ENCODE results near the gene COL1A2. TPM values are rescaled to one million over a fixed set of nuclear protein-coding genes. Genes with fewer than 3 reads are reported as not detected.

COL1A2 gene
- total RNA-seq, 1 donor = 11,912 TPM

DNA sequence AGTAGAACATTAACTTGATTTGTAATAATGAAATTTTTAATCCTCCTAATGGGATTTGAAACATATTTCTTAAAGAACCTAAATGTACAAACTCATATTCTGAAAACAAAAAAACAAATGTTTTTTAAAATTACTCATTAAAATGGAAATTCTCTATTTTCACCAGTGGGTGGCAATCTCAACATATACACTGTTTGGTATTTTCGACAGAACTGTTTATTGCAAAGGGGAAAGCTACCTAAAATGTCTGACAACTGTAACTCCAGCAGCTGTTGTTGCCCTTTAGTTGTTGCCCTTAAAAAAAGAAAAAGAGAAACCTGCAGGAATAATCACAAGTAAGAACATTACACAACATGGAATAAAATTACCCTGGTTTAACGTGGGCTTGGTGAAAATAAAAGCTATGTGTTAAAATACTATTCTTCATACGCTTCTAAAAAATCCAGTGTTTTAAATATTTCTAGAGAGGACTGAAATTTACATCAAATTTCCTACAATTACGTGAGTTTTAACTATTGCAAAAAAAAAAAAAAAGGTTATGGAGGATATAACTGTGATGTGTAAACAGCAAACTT, 54.5 kb downstream of the COL1A2 start:
- Histone ChIP-seq H3K9me3 (ENCODE audit: low read depth, low read length) (no peaks in the 10 kb centered on the region), H2AFZ (ENCODE audit: low read length) (peak overlapping the region; percentile 62), H3K27me3 (ENCODE audit: insufficient read depth, low read length) (peaks cover 11% of the 10 kb centered on the region), H3K36me3 (ENCODE audit: insufficient read depth, low read length) (no peaks in the 10 kb centered on the region), H4K20me1 (ENCODE audit: insufficient read depth, low read length) (no peaks in the 10 kb centered on the region), H3K4me2 (ENCODE audit: insufficient read depth, low read length) (peak overlapping the region; percentile 40), H3K27ac (ENCODE audit: low read depth, low read length) (no peak overlapping the region), H3K4me1 (ENCODE audit: insufficient read depth, low read length) (no peaks in the 10 kb centered on the region), H3K79me2 (ENCODE audit: insufficient read depth, low read length) (no peaks in the 10 kb centered on the region), H3K4me3 (ENCODE audit: insufficient read depth, low read length) (no peak overlapping the region)
- DNase-seq (ENCODE audit: insufficient read length, low spot score, missing footprints) = peak; percentile 2
- TF ChIP-seq, protein P1, sequence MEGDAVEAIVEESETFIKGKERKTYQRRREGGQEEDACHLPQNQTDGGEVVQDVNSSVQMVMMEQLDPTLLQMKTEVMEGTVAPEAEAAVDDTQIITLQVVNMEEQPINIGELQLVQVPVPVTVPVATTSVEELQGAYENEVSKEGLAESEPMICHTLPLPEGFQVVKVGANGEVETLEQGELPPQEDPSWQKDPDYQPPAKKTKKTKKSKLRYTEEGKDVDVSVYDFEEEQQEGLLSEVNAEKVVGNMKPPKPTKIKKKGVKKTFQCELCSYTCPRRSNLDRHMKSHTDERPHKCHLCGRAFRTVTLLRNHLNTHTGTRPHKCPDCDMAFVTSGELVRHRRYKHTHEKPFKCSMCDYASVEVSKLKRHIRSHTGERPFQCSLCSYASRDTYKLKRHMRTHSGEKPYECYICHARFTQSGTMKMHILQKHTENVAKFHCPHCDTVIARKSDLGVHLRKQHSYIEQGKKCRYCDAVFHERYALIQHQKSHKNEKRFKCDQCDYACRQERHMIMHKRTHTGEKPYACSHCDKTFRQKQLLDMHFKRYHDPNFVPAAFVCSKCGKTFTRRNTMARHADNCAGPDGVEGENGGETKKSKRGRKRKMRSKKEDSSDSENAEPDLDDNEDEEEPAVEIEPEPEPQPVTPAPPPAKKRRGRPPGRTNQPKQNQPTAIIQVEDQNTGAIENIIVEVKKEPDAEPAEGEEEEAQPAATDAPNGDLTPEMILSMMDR (IDR thresholded peaks at IDR 0.05; ENCODE audit: extremely low read depth, low read depth, low read length) = peak; percentile 65

DNA sequence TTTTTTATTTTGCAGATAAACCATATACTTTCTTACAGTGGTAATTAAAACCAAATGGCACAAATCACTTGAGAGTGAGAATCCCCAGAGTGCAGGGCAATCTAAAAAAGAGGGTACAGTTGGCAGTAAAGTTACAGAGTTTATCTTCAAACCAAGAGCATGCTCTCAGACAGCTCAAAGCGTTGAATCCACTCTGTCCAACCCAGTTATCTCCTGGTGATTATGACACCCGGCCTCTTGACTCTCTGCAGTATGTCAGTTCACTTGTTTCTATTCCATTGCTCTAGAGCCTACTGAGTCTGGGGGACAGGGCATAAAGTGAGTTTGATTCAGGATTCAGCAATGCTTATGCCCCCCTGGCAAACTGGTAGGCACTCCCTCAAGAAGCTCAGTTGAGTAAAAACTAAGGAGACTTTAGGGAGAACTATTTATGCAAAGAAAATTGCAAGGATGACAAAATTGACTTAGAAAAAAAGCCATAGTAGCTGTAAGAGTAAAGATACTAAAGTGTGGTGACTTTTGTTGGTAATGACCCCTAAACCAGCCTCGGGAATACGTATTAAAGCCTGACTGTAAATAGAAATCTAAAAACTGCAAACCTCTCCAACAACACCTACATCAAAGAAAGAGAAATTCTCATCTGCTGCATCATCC, 55.5 kb downstream of the COL1A2 start:
- H3K27ac ChIP-seq (ENCODE audit: low read depth, low read length) = no peak overlapping the region
- H3K4me3 ChIP-seq (ENCODE audit: insufficient read depth, low read length) = no peak overlapping the region
- H3K4me1 ChIP-seq (ENCODE audit: insufficient read depth, low read length) = no peaks in the 10 kb centered on the region
- H3K4me2 ChIP-seq (ENCODE audit: insufficient read depth, low read length) = no peak overlapping the region
- TF ChIP-seq, protein P1 (IDR thresholded peaks at IDR 0.05; ENCODE audit: extremely low read depth, low read depth, low read length) = no peak
- DNase-seq (ENCODE audit: insufficient read length, low spot score, missing footprints) = no peak
- H4K20me1 ChIP-seq (ENCODE audit: insufficient read depth, low read length) = no peaks in the 10 kb centered on the region
- no peaks in the 10 kb centered on the region for H3K36me3 ChIP-seq (ENCODE audit: insufficient read depth, low read length)
- H3K27me3 ChIP-seq (ENCODE audit: insufficient read depth, low read length) = peaks cover 2% of the 10 kb centered on the region
- H3K9me3 ChIP-seq (ENCODE audit: low read depth, low read length) = no peaks in the 10 kb centered on the region
- no peaks in the 10 kb centered on the region for H3K79me2 ChIP-seq (ENCODE audit: insufficient read depth, low read length)
- no peak overlapping the region for H2AFZ ChIP-seq (ENCODE audit: low read length)

DNA sequence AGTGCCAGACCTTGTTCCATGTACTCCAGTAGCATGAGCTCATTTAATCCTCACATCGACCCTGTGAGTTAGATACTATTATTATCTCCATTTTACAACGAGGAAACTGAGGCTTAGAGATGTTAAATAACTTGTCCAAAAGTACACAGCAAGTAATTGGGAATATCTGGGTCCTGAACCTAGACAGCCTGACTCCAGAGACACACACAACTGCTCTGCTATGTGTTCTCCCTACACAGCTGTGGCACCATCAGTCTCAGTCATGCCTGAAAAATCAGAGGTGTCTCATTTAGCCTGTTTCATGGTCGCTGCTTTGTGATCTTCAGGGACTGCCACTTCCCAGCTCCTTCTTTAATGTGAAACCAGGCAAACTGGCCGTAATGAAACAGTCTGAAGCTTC, 56.5 kb downstream of the COL1A2 start:
- DNase-seq (ENCODE audit: insufficient read length, low spot score, missing footprints) = no peak
- H4K20me1 ChIP-seq (ENCODE audit: insufficient read depth, low read length) = no peaks in the 10 kb centered on the region
- no peak overlapping the region for H2AFZ ChIP-seq (ENCODE audit: low read length)
- no peaks in the 10 kb centered on the region for H3K4me1 ChIP-seq (ENCODE audit: insufficient read depth, low read length)
- H3K36me3 ChIP-seq (ENCODE audit: insufficient read depth, low read length) = no peaks in the 10 kb centered on the region
- no peak overlapping the region for H3K27ac ChIP-seq (ENCODE audit: low read depth, low read length)
- no peaks in the 10 kb centered on the region for H3K9me3 ChIP-seq (ENCODE audit: low read depth, low read length)
- H3K4me2 ChIP-seq (ENCODE audit: insufficient read depth, low read length) = no peak overlapping the region
- no peak overlapping the region for H3K4me3 ChIP-seq (ENCODE audit: insufficient read depth, low read length)
- no peaks in the 10 kb centered on the region for H3K27me3 ChIP-seq (ENCODE audit: insufficient read depth, low read length)
- TF ChIP-seq, protein P1 (IDR thresholded peaks at IDR 0.05; ENCODE audit: extremely low read depth, low read depth, low read length) = no peak
- no peaks in the 10 kb centered on the region for H3K79me2 ChIP-seq (ENCODE audit: insufficient read depth, low read length)

DNA sequence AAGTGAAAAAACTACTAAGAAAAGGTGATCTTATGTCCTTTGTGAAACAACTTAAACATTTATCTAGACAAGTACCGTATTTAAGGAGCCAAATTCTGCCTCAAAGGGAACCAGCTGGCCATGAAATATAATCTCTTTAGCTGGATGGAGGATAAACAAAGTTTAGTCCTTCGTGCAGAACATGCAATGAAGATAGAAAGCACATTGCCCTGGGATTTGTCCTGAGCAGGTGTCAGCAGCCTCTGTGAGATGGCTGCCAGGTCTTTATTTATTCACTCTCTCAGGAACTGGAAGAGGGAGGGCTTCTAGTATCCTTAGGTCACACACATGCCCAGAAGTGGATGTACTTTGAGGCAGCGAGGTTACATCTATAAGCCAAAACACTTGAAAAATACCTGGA, 57.5 kb downstream of the COL1A2 start:
- no peak for DNase-seq (ENCODE audit: insufficient read length, low spot score, missing footprints)
- Histone ChIP-seq H3K4me1 (ENCODE audit: insufficient read depth, low read length) (no peaks in the 10 kb centered on the region), H3K9me3 (ENCODE audit: low read depth, low read length) (no peaks in the 10 kb centered on the region), H3K4me2 (ENCODE audit: insufficient read depth, low read length) (no peak overlapping the region), H3K27me3 (ENCODE audit: insufficient read depth, low read length) (no peaks in the 10 kb centered on the region), H4K20me1 (ENCODE audit: insufficient read depth, low read length) (no peaks in the 10 kb centered on the region), H2AFZ (ENCODE audit: low read length) (no peak overlapping the region), H3K36me3 (ENCODE audit: insufficient read depth, low read length) (no peaks in the 10 kb centered on the region), H3K27ac (ENCODE audit: low read depth, low read length) (no peak overlapping the region), H3K4me3 (ENCODE audit: insufficient read depth, low read length) (no peak overlapping the region), H3K79me2 (ENCODE audit: insufficient read depth, low read length) (no peaks in the 10 kb centered on the region)
- TF ChIP-seq, protein P1 (IDR thresholded peaks at IDR 0.05; ENCODE audit: extremely low read depth, low read depth, low read length) = no peak
